ENCODE measurements around the gene PARS2. TPM values are rescaled to one million over a fixed set of nuclear protein-coding genes. Genes with fewer than 3 reads are reported as not detected.

PARS2 gene
- total RNA-seq, 3 donors from 2014 or later: 6.4 to 8.7 (median 7.2) TPM

GRCh38 chr1:54721719-54722118 lies 42.6 kb downstream of the PARS2 start:
- no peaks in the 10 kb centered on the region for H3K36me3 ChIP-seq (ENCODE audit: low read depth)
- H3K4me3 ChIP-seq: no peak overlapping the region
- no peak for ATAC-seq
- peaks cover under 1% of the 10 kb centered on the region for H3K4me1 ChIP-seq (ENCODE audit: low read depth)
- TF ChIP-seq, protein P1, sequence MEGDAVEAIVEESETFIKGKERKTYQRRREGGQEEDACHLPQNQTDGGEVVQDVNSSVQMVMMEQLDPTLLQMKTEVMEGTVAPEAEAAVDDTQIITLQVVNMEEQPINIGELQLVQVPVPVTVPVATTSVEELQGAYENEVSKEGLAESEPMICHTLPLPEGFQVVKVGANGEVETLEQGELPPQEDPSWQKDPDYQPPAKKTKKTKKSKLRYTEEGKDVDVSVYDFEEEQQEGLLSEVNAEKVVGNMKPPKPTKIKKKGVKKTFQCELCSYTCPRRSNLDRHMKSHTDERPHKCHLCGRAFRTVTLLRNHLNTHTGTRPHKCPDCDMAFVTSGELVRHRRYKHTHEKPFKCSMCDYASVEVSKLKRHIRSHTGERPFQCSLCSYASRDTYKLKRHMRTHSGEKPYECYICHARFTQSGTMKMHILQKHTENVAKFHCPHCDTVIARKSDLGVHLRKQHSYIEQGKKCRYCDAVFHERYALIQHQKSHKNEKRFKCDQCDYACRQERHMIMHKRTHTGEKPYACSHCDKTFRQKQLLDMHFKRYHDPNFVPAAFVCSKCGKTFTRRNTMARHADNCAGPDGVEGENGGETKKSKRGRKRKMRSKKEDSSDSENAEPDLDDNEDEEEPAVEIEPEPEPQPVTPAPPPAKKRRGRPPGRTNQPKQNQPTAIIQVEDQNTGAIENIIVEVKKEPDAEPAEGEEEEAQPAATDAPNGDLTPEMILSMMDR (IDR thresholded peaks at IDR 0.05): no peak
- intact Hi-C loops (cut with DNase I, micrococcal nuclease): no loop called here
- DNase-seq: no peak
- no peaks in the 10 kb centered on the region for H3K9me3 ChIP-seq

DNA sequence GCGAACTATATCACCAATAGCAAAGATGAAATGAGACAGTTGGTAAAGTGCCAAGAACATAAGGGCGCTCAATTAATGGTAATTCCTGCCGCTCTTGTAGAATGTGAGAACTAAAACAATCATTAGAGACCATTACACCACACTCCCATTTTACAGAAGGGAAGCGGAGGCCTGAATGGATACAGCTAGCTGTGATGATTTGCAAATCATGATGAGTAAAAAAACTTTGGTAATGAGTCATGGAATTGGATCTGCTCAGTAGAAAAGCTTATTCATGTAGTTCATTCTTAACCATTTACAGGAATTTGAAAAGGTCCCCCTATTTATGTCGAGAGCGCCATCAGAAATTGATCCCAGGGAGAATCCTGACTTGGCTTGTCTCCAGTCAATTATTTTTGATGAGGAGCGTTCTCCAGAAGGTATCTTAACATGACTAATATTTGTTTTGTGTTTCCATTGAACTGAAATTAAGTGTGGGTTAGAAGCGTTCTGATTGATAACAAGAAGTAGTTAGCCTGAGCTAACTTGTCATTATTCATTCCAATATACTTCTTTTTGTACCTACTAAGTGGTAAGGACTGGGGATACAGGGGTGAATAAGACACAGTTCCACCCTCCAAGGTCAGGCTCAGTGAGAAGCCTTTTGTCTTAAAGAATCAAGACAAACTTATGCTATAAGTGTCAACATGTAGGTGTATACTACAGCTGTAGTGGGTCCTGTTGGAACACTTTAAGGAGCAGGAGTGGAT lies 47.9 kb downstream of the PARS2 start:
- ATAC-seq: no peak
- intact Hi-C loops (cut with DNase I, micrococcal nuclease): no loop called here
- DNase-seq: no peak

DNA sequence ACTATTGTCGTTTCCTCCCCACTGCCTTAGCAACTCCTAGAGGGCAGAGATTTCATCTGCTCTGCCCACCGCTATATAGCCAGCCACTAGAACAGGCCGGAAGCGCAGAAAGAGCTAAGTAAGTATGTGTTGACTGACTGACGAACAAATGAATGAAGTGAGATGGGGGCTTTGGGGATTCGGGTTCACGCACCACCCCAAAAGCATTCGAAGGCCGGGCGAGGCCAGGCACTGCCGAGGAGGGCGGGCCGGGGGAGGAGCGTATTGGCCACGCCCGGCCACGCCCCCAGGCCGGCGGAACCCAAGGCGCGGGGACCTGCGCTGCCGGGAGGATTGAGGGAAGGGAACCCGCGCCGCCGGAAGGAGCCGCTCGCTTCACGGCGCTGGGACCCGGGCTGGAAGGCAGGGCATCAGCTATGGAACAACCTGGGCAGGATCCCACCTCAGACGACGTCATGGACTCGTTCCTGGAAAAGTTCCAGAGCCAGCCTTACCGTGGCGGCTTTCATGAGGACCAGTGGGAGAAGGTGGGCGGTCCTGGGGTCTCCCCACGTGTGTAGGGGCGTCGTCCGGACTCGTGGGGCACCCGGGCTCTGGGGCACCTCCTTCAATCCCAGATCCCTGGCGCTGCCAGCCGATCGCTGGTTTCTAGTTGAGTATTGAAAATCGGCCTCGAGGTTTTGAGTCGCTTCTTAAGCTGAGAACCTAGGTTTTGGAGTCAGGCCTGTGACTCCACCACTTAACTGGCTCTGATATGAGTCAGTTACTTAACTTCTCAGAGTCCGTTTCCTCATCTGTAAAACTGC lies 48.6 kb downstream of the PARS2 start, which contains the start of gene TTC4:
TTC4 (plus strand) TSS at position 369 of the 806 bp plus-strand sequence; CDS start at position 417, 48 bp downstream.
- peak; percentile 100 for ATAC-seq
- Histone ChIP-seq H3K4me1 (ENCODE audit: low read depth) (peaks cover 7% of the 10 kb centered on the region), H3K4me3 (peak within 1 kb of the TSS; percentile 62), H3K36me3 (ENCODE audit: low read depth) (no peaks in the 10 kb centered on the region), H3K9me3 (no peaks in the 10 kb centered on the region)
- DNase-seq: peak; percentile 86 to 92 (median 89)
- intact Hi-C loops (cut with DNase I, micrococcal nuclease): no loop called here
- TF ChIP-seq, protein P1 (IDR thresholded peaks at IDR 0.05): no peak

More for the DNA sequence above, 47.9 kb downstream of the PARS2 start:
- TF ChIP-seq, protein P1 (IDR thresholded peaks at IDR 0.05): no peak
- Histone ChIP-seq H3K4me1 (ENCODE audit: low read depth) (peaks cover 7% of the 10 kb centered on the region), H3K4me3 (peak overlapping the region; percentile 62), H3K36me3 (ENCODE audit: low read depth) (no peaks in the 10 kb centered on the region), H3K9me3 (no peaks in the 10 kb centered on the region)

- DNase-seq: peak in 1 of 3 donors; percentile 29
- intact Hi-C loops (cut with DNase I, micrococcal nuclease): no loop called here
- ATAC-seq: peak; percentile 1
These were observed 49.3 kb downstream of the PARS2 start for GRCh38 chr1:54714881-54715492.

GRCh38 chr1:54711536-54711935 lies 52.8 kb downstream of the PARS2 start:
- intact Hi-C loops (cut with DNase I, micrococcal nuclease): no loop called here
- Histone ChIP-seq H3K9me3 (no peaks in the 10 kb centered on the region), H3K4me3 (no peak overlapping the region), H3K36me3 (ENCODE audit: low read depth) (no peaks in the 10 kb centered on the region), H3K4me1 (ENCODE audit: low read depth) (peaks cover 4% of the 10 kb centered on the region)
- DNase-seq (no peak), ATAC-seq (no peak)
- TF ChIP-seq, protein P1 (IDR thresholded peaks at IDR 0.05): no peak

More at GRCh38 chr1:54714881-54715492, 49.3 kb downstream of the PARS2 start:
- Histone ChIP-seq H3K36me3 (ENCODE audit: low read depth) (no peaks in the 10 kb centered on the region), H3K9me3 (no peaks in the 10 kb centered on the region), H3K4me3 (no peak overlapping the region), H3K4me1 (ENCODE audit: low read depth) (peaks cover 7% of the 10 kb centered on the region)
- TF ChIP-seq, protein P1 (IDR thresholded peaks at IDR 0.05): no peak
